AG09319 (cell line): ENCODE measurements around the gene SPRR3.
"Not testable (repeated sequence)": the region's sequence is repeated elsewhere in the genome, so short reads cannot be mapped to it uniquely, and the experiment has no call there.

ENCODE experiments used
- DNase-seq: peaks from one replicate; pipeline ENCODE4 v3.0.0-alpha.2; 2010; ENCODE audit warnings: low read depth; ENCODE audit errors: extremely low read depth
- CTCF ChIP-seq: IDR thresholded peaks from 2 replicates; pipeline ENCODE4 v1.5.1; 2011; ENCODE audit warnings: low read depth, mild to moderate bottlenecking, inconsistent platforms, low read length, moderate library complexity

Gene SPRR3

GRCh38 chr1:152998476-152998875 is 3.1 kb upstream of the SPRR3 start:
- TF ChIP-seq CTCF, result no peak
- DNase-seq, result no peak

- TF ChIP-seq CTCF, result no peak
- no peak for DNase-seq
Measured at GRCh38 chr1:152999818-153000217, 1.7 kb upstream of the SPRR3 start.

GRCh38 chr1:153000294-153000693 is 1.3 kb upstream of the SPRR3 start:
- DNase-seq, result no peak
- TF ChIP-seq CTCF, result no peak

GRCh38 chr1:153011235-153011758 is 9.7 kb downstream of the SPRR3 start:
- DNase-seq, result not testable (repeated sequence)

- not testable (repeated sequence) for DNase-seq
Measured at GRCh38 chr1:153021829-153022228, 20.3 kb downstream of the SPRR3 start.

- DNase-seq, result not testable (repeated sequence)
Measured at GRCh38 chr1:153022340-153022739, 20.8 kb downstream of the SPRR3 start.

- no peak for TF ChIP-seq CTCF
- no peak for DNase-seq
Measured at GRCh38 chr1:153023109-153023508, 21.6 kb downstream of the SPRR3 start.

- no peak for TF ChIP-seq CTCF
- DNase-seq, result no peak
Measured at GRCh38 chr1:153024413-153024812, 22.9 kb downstream of the SPRR3 start.

- DNase-seq, result no peak
- TF ChIP-seq CTCF, result no peak
Measured at GRCh38 chr1:153025797-153026196, 24.2 kb downstream of the SPRR3 start.
